Right lobe of liver (tissue), 6 donors: ENCODE measurements around the gene AIG1. TPM values are rescaled to one million over a fixed set of nuclear protein-coding genes. Genes with fewer than 3 reads are reported as not detected.
A peak's percentile ranks its signal among the peaks of the same experiment; 100 is the strongest.
"Not testable (repeated sequence)": the region's sequence is repeated elsewhere in the genome, so short reads cannot be mapped to it uniquely, and the experiment has no call there.

Source experiments
- ATAC-seq, 4 donors: fragments of 200-7000 bp; cut with Tn5 transposase; one replicate each; pipeline ENCODE4 v1.9.1; 2020; ENCODE audit warnings: mild to moderate bottlenecking in 4 of 4, moderate library complexity in 4 of 4
- DNase-seq, 3 donors: peaks; one replicate each; pipeline ENCODE4 v3.0.0-alpha.2; 2020
- H3K27ac ChIP-seq, 3 donors: fragments of 200-600 bp; one replicate each; pipeline ENCODE4 v1.8.0; 2022
- H3K27me3 ChIP-seq, 2 donors: fragments of 200-600 bp; one replicate each; pipeline ENCODE4 v1.8.0; 2022
- H3K36me3 ChIP-seq, 4 donors: fragments of 200-600 bp; sonication (generic) in 1 of 4; one replicate each; pipeline versions ENCODE4 v1.5.1 to v1.8.0; 2017 to 2022; ENCODE audit warnings: control low read depth in 1 of 4
- H3K4me1 ChIP-seq, 4 donors: fragments of 200-600 bp; sonication (generic) in 1 of 4; one replicate each; pipeline versions ENCODE4 v1.5.1 to v1.8.0; 2017 to 2022; ENCODE audit warnings: control low read depth in 1 of 4
- H3K4me3 ChIP-seq, 3 donors: fragments of 200-600 bp; one replicate each; pipeline ENCODE4 v1.8.0; 2022
- H3K9me3 ChIP-seq, 4 donors: fragments of 200-600 bp; sonication (generic) in 1 of 4; one replicate each; pipeline versions ENCODE4 v1.5.1 to v1.8.0; 2017 to 2022; ENCODE audit warnings: control low read depth in 1 of 4
- CTCF ChIP-seq, 4 donors: fragments of 200-600 bp in 3 of 4; fragments of 450-650 bp in 1 of 4; IDR thresholded peaks; one replicate each; pipeline versions ENCODE4 v1.5.1 to v1.8.0; 2016 to 2022; ENCODE audit warnings: antibody characterized with exemption in 4 of 4, mild to moderate bottlenecking in 2 of 4
- POLR2A ChIP-seq: fragments of 450-650 bp; IDR thresholded peaks from one replicate; pipeline ENCODE4 v1.6.1; 2017; ENCODE audit warnings: antibody characterized with exemption, mild to moderate bottlenecking
- WGBS: methylation state at CpG from one replicate; pipeline ENCODE4 v1.1.6; 2018; ENCODE audit warnings: low coverage, low lambda C conversion rate; ENCODE audit not compliant: insufficient coverage; ENCODE audit errors: missing lambda C conversion rate; 5-methylcytosine and 5-hydroxymethylcytosine counted together
- intact Hi-C, 2 donors: fragments of 100-400 bp; cut with DNase I; formaldehyde crosslinking; loops; one replicate each; pipeline versions ENCODE4 v1.11.2 to v1.14.1; 2022
- total RNA-seq, 6 experiments: library from RNA; depleted of rRNA in 2 of 6; stranded (reverse); fragments of >200 nt in 2 of 6; fragmentation: NEBNext Ultra II Directional in 3 of 6; extraction: Animal tissue kit (Norgen Biotek cat#: 25700) in 3 of 6; gene quantifications; one replicate each; pipeline versions ENCODE4 v1.1.0 to v1.2.4, GENCODE V29; 2016 to 2023
- donor health status: DM: no; HTN: yes; CAD: no.
- donor health status: DM: no; HTN: no; CAD: no.
- donor health status: DM: no; HTN: no; CAD: no.
- donor health status: DM: no; HTN: yes; CAD: no.
- donor health status: DM: no; HTN: yes; CAD: no.

Gene AIG1
- total RNA-seq, 6 experiments from 2014 or later, result 81.4 to 151 (median 111) TPM

GRCh38 chr6:143335865-143336264 lies 275.2 kb downstream of the AIG1 start:
- Histone ChIP-seq H3K9me3 (no peaks in the 10 kb centered on the region), H3K27ac (no peak overlapping the region), H3K4me1 (no peaks in the 10 kb centered on the region), H3K27me3 (no peaks in the 10 kb centered on the region), H3K4me3 (no peak overlapping the region), H3K36me3 (peaks cover 0 to 15% (median 0%) of the 10 kb centered on the region in 4 donors)
- DNase-seq, result no peak
- WGBS, result 78% methylated on average over 2 of the region's 2 CpGs
- TF ChIP-seq CTCF (IDR thresholded peaks at IDR 0.05) (no peak), POLR2A (no peak)
- intact Hi-C loops, result no loop called here
- no peak for ATAC-seq

DNA sequence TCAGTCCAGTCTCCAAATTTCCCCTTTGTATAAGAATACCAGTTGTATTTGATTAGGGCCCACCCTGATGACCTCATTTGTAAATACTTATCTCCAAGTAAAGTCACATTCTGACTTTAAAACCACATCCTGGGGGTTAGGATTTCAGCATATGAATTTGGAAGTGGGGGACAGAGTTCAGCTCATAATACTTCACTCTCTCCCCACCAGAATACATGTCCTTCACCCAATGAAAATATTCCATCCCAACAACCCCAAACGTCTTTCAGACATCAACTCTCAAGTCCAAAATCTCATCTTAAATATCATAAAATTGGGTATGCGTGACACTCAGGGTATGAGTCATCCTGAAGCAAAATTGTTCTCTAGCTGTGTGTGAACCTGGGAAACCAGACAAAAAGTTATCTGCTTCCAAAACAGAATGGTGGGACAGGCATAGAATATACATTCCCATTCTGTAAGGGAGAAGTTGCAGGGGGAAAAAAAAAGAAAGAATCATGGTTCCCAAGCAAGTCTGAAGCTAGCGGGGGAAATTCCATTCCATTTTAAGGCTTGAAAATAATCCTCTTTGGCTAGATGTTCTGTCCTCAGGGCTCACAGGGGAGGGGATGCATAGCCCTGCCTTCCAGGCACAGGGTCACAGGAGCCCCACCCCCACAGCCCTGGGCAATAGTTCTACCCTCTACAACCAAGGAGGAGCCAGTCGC lies 275.9 kb downstream of the AIG1 start:
- Histone ChIP-seq H3K36me3 (peaks cover 0 to 15% (median 0%) of the 10 kb centered on the region in 4 donors), H3K9me3 (no peaks in the 10 kb centered on the region), H3K4me3 (no peak overlapping the region), H3K4me1 (no peaks in the 10 kb centered on the region), H3K27ac (no peak overlapping the region), H3K27me3 (no peaks in the 10 kb centered on the region)
- intact Hi-C loops, result no loop called here
- DNase-seq (no peak), ATAC-seq (no peak)
- TF ChIP-seq CTCF (IDR thresholded peaks at IDR 0.05), result no peak
- no peak for TF ChIP-seq POLR2A
- WGBS, result 94% methylated on average over 3 of the region's 4 CpGs

GRCh38 chr6:143337201-143337949 lies 276.7 kb downstream of the AIG1 start:
- WGBS, result 96% methylated on average over 7 of the region's 17 CpGs
- H3K9me3 ChIP-seq, result no peaks in the 10 kb centered on the region
- no peak overlapping the region for H3K27ac ChIP-seq
- H3K36me3 ChIP-seq, result peaks cover 0 to 15% (median 0%) of the 10 kb centered on the region in 4 donors
- no peak overlapping the region for H3K4me3 ChIP-seq
- H3K27me3 ChIP-seq, result no peaks in the 10 kb centered on the region
- H3K4me1 ChIP-seq, result no peaks in the 10 kb centered on the region
- TF ChIP-seq POLR2A, result no peak
- peak; percentile 21 to 50 (median 32) for TF ChIP-seq CTCF (IDR thresholded peaks at IDR 0.05)
- intact Hi-C loops, result no loop called here
- DNase-seq, result no peak
- peak in 3 of 4 donors; percentile 55 to 72 (median 55) for ATAC-seq

- H3K27me3 ChIP-seq, result no peaks in the 10 kb centered on the region
- H3K4me3 ChIP-seq, result no peak overlapping the region
- intact Hi-C loops, result no loop called here
- DNase-seq (no peak), ATAC-seq (no peak)
- no peak overlapping the region for H3K27ac ChIP-seq
- H3K4me1 ChIP-seq, result no peaks in the 10 kb centered on the region
- peaks cover 0 to 6% (median 0%) of the 10 kb centered on the region in 4 donors for H3K36me3 ChIP-seq
- no peak for TF ChIP-seq CTCF (IDR thresholded peaks at IDR 0.05)
- no peak for TF ChIP-seq POLR2A
- no peaks in the 10 kb centered on the region for H3K9me3 ChIP-seq
These were observed 278.5 kb downstream of the AIG1 start for GRCh38 chr6:143339223-143339622.

GRCh38 chr6:143345477-143345876 lies 284.8 kb downstream of the AIG1 start:
- H3K36me3 ChIP-seq, H3K27me3 ChIP-seq, H3K9me3 ChIP-seq, intact Hi-C loops, DNase-seq, H3K4me3 ChIP-seq, H3K4me1 ChIP-seq, ATAC-seq, H3K27ac ChIP-seq: not testable (repeated sequence)
- 93% methylated on average over 6 of the region's 7 CpGs for WGBS
